Stimulated activated CD4-positive, alpha-beta T cell treated with anti-CD3 and anti-CD28 coated beads, Interleukin-12 subunit alpha, Interleukin-12 subunit beta, amount 100 ng/mL, for 48 hours (primary cell): ENCODE data around the gene ZBTB46.

Experiments
- DNase-seq, 3 donors: peaks; one replicate each; pipeline ENCODE4 v3.0.0-alpha.2; 2020; ENCODE audit warnings: low read depth in 2 of 3, low spot score in 1 of 3

The ZBTB46 gene

GRCh38 chr20:63748070-63748933, 82.8 kb downstream of the ZBTB46 start:
- DNase-seq: no peak

DNA sequence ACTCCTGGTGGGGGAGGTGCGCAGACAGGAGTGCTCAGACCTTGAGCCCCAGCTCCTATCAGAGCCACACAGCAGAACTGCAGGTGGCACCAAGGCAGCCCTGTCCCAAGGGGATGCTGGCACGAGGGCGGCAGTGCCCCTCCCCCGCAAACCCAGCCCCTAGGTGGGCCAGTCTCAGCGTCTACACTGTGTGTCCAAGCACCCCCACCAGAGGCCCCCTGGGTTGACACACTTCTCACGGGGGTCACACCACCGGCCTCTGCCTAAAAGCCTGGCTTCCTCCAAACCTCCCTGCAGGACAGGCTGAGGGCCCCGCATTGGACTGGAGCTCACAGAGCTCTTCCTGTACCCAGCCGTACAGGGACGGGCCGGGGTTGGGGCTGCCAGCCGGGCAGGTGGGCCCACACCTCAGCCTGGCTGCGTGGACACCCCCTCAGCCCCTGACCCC, 83.4 kb downstream of the ZBTB46 start:
- DNase-seq: no peak

DNA sequence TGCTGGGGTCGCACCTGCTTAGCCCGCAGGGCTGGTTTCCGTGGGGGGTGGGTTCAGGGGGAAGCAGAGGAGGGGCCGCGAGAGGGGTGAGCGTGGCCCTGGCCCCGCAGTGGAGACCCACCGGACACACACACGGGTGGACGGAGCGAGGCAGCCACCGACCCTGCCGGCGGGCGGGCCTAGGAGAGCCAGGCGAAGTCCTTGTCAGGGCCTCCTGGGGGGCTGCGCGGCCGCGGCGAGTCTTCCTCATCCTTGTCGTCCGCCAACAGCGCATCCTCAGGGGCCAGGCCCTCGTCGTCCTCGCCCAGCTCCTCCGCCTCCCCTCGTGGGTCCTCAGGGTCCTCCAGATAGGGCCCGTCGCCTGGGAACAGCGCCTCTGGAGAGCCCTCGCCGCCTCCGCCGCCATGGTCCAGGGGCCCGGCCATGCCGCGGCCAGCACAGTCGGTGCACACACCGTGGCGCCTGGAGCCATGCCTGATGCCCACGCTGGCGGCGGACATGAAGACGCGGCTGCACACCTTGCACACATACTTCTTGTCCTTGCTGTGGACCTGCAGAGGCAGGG, 84.2 kb downstream of the ZBTB46 start:
- DNase-seq: no peak

DNA sequence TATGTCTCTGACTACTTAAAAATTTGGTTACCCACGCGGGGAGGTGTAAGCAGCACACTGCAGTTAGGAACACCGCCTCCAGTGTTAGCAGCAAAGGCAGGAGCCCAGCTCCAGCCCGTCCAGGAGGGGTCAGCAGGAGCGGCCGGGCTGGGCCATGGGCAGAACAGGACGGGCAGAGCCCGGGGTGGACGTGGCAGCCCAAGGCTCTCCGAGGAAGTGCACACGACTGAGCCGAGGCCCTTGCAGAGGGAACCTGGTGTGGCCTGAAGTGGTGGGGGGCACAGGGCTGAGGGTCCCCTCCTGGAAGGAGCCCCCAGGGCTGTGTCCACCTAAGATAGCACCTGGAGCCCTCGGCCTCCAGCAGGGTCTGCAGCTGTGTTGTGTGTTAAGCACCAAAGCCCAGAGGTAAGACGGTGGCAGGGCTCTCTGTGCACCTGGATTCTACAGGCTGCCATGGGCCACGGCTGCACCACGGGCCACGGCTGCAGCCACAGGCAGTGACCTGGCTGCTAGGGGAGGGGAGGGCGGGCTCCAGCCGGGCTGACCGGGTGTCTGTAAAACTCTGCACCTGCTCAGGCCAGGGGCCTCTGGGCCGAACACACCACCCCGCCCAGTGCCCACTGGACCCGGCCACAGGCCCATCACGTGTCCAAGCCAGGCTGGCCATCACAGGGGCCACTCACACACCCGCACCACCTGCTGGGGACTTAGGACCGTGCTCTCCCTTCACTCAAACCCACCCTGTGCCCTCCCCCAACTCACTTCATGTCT, 84.9 kb downstream of the ZBTB46 start:
- DNase-seq: no peak

DNA sequence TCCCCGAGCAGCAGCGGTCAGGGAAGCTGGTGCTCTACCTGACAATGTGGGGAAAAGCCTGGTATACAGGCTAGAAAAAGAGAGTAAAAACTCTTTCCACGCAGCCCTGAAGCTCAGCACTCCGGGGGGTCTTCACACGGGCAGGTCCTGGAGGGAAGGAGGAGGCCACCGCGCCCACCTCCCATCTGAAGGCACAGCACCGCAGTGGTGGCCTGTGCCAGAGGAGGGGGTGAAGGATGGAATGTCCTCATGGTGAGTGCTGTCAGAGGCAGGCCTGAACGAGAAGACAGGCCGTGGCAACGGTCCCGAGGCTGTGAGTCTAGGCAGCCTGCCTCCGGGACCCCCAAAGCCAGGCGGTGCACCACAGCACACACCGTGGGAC, 85.6 kb downstream of the ZBTB46 start:
- no peak for DNase-seq

GRCh38 chr20:63744574-63745423, 86.3 kb downstream of the ZBTB46 start:
- no peak for DNase-seq

- no peak for DNase-seq
These were observed 86.9 kb downstream of the ZBTB46 start for GRCh38 chr20:63744158-63744557.

GRCh38 chr20:63743210-63743970, 87.7 kb downstream of the ZBTB46 start:
- no peak for DNase-seq

- no peak for DNase-seq
These were observed 88.6 kb downstream of the ZBTB46 start for GRCh38 chr20:63742381-63743024.

- DNase-seq: no peak
These were observed 89.2 kb downstream of the ZBTB46 start for GRCh38 chr20:63741676-63742380.

DNA sequence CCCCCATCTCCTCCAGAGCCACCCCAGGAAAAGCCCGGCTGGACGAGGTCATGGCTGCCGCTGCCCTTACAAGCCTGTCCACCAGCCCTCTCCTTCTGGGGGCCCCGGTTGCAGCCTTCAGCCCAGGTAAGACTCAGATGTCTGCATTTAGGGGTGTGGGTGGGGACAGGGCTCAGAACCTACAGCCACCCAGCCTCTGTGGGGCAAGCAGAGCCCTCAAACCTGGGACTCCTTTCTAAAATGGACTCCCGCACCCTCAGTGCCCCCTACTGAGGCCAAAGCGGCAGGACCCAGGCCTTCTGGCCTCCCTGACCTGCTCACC, 89.7 kb downstream of the ZBTB46 start:
- DNase-seq: no peak

DNA sequence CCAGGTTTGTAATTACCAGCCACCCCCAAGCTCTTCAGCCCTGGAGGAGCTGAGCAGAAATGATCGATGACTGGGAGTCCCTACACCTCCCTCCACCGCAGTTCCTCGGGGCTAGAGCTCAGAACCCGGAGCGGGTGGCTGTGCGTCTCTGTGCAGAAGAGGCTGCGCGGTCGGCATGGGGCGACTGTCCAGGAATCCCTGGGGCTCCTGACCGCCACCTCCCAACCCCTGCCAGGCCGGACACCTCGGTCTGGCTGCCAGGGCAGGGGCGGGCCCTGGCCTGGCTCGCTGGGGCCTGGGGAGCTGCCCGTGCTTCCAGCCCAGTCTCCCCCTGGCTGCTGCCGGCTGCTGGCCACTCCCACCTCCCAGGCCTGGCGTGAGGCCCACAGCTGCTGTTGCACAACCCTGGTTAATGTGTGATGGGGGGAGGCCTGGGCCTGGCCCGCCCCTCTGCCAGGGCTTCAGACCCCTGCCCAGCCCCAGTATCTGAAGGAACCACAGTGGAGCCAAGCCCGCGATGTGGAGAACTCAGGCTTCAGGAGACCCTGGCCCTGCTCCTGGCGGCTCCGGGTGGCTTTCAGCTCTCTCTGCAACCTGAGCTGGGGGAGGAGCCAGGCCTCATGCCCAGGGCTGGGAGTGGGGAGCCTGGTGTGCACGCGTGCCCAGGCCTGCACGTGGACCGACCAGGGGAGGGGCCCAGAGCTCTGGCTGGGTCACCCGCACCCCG, 90.3 kb downstream of the ZBTB46 start:
- DNase-seq: no peak

DNA sequence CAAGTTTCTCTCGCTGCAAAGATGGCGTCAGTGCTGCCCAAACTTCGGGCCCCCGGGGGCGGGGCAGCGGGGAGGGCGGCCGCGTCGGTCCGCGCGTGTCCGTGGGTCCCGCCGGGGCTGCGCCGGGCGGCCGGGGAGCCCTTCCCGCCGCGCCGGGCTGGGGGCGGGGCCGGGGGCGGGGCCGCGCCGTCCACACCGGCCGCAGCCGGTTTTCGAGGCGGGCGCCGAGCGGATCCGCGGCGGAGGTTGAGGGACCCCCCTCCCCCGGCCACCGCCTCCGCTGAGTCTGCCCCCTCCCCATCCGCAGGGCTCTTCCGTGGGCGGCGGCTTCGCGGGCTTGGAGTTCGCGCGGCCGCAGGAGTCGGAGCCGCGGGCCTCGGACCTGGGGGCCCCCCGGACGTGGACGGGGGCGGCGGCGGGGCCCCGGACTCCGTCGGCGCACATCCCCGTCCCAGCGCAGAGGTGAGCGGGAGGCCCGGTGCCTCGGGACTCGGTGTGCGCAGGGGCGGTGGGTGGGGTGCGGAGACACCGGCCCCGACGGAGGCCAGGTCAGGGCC, 90.9 kb downstream of the ZBTB46 start:
- DNase-seq: peak in 1 of 3 donors; percentile 26

DNA sequence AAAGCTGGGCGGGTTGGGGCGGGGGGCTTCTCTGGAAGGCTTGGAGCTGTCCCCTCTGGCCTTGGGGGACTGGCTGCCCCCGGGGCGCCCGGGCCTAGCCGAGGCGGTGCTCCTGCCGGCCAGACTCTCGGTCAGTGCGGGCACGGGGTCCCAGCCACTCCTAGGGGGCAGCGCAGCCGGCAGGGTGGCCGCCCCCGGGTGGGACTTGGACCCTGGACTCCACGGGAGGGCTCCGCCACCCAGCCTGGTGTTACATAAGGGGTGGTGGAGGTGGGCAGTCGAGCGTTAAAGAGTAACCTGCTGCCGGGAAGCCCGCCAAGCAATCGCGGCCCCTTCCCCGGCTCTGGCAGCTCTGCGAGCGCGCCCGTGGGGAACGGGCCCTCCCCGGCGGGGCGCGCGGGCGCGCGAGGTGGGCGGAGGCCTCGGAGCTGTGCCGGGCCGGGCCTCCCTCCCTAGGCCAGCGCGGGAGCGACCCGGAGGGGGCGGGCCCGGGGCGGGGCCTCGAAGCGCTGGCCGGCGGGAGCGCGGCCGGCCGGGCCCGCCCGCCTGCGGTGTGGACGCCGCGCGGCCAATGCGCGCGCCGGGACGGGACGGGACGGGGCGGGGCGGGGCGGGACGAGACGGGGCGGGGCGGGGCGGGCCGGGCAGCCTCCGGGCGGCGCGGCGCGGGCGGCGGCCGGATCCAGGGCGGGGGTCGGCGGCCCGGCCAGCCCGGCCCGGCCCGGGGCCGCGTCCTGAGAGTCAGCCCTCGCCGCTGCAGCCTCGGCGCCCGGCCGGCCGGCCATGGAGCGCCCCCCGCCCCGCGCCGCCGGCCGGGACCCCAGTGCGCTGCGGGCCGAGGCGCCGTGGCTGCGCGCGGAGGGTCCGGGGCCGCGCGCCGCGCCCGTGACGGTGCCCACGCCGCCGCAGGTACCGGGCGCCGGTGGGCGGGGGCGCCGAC, 91.7 kb downstream of the ZBTB46 start, which contains the start of gene SLC2A4RG:
SLC2A4RG (plus strand) TSS at position 647 of the 940 bp plus-strand sequence; CDS start at position 784, 137 bp downstream.
- peak in 1 of 3 donors; percentile 64 for DNase-seq

- DNase-seq: peak in 1 of 3 donors; percentile 22
These were observed 92.4 kb downstream of the ZBTB46 start for GRCh38 chr20:63738687-63739129.

- DNase-seq: no peak
These were observed 92.9 kb downstream of the ZBTB46 start for GRCh38 chr20:63737945-63738686.

DNA sequence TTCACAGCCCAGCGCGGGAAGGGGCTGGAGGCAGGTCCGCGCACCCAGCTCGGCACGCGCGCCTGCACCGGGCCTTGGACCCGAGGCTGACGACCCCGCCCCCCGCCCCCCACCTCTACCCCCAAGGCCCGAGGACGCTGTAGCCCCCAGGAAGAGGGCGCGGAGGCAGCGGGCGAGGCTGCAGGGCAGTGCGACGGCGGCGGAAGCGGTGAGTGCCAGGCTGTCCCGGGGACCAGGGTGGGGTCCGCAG, 93.4 kb downstream of the ZBTB46 start:
- no peak for DNase-seq
